ENCODE measurements around the gene ST7L. TPM values are rescaled to one million over a fixed set of nuclear protein-coding genes. Genes with fewer than 3 reads are reported as not detected.
"Not testable (repeated sequence)": the region's sequence is repeated elsewhere in the genome, so short reads cannot be mapped to it uniquely, and the experiment has no call there.

Gene ST7L
- 10 to 100 TPM; 13.9 to 14.2 TPM for total RNA-seq
- long read RNA-seq, full-length matches to known transcripts: 12 of 22 reads
- long read RNA-seq, partial matches to known transcripts: 0 of 22 reads
- long read RNA-seq, other reads (novel, unspliced or antisense): 10 of 22 reads

GRCh38 chr1:112618721-112619517 is at the start of gene ST7L:
ST7L (minus strand) TSS chr1:112619141; CDS start chr1:112619113, 28 bp downstream.
- intact Hi-C loops (cut with DNase I): loop anchor here (2.0 to 10.0 kb wide), 5 partner anchors 88 to 234 kb away; partner anchors contain the start of genes RHOC (in 2 of the 2), CTTNBP2NL (in 1 of the 2) and WNT2B (in 1 of the 2)
- peak; percentile 86 to 90 for ATAC-seq
- peak; percentile 83 for DNase-seq

- DNase-seq (no peak), ATAC-seq (no peak)
- intact Hi-C loops (cut with DNase I): no loop called here
These were observed 48.0 kb upstream of the ST7L start for GRCh38 chr1:112666946-112667345.

DNA sequence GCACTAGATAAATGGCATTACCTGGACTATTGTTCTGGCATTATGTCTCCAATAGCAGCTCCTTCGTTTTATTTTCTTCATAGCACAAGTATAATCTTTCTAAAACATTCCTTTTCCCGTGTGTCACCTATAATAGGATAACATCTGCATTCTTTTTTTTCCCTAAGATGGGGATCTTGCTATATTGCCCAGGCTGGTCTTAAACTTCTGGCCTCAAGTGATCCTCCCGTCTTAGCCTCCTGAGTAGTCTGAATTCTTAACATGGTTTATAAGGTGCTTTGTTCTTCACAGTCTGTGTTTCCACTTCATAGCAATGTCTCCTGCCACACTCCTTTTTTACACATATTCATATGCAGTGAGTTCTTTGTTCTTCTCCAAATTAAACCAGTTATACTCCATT is 46.9 kb upstream of the ST7L start:
- no peak for DNase-seq
- no peak for ATAC-seq
- intact Hi-C loops (cut with DNase I): no loop called here

GRCh38 chr1:112651205-112651604 is 32.3 kb upstream of the ST7L start:
- ATAC-seq: no peak
- intact Hi-C loops (cut with DNase I): loop anchor here in 1 of 2 donors (10.0 kb wide), 1 partner anchor 46 kb away; no protein-coding TSS in a partner anchor
- no peak for DNase-seq

DNA sequence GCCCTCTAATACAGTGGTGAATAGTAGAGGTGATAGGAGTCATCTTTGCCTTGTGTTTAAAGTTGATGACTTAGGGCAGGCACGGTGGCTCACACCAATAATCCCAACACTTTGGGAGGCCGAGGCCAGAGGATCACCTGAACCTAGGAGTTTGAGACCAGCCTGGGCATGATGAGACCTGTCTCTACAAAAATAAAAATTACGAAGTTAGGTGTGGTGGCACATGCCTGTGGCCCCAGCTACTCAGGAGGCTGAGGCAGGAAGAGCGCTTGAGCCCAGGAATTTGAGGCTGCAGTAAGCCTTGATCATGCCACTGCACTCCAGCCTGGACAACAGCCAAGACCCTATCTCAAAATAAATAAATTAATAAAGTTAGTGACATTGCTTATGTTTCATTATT is 27.3 kb upstream of the ST7L start:
- intact Hi-C loops (cut with DNase I): no loop called here
- no peak for ATAC-seq
- no peak for DNase-seq

GRCh38 chr1:112643080-112643479 is 24.1 kb upstream of the ST7L start:
- DNase-seq (no peak), ATAC-seq (no peak)
- intact Hi-C loops (cut with DNase I): no loop called here

DNA sequence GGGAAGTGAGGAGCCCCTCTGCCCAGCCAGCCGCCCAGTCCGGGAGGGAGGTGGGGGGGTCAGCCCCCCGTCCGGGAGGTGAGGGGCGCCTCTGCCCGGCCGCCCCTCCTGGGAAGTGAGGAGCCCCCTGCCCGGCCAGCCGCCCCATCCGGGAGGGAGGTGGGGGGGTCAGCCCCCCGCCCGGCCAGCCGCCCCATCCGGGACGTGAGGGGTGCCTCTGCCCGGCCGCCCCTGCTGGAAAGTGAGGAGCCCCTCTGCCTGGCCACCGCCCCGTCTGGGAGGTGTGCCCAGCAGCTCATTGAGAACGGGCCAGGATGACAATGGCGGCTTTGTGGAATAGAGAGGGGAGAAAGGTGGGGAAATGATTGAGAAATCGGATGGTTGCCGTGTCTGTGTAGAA is 21.5 kb upstream of the ST7L start:
- ATAC-seq; intact Hi-C loops (cut with DNase I); DNase-seq: not testable (repeated sequence)

GRCh38 chr1:112638110-112638428 is 19.1 kb upstream of the ST7L start:
- DNase-seq (no peak), ATAC-seq (no peak)
- intact Hi-C loops (cut with DNase I): no loop called here

DNA sequence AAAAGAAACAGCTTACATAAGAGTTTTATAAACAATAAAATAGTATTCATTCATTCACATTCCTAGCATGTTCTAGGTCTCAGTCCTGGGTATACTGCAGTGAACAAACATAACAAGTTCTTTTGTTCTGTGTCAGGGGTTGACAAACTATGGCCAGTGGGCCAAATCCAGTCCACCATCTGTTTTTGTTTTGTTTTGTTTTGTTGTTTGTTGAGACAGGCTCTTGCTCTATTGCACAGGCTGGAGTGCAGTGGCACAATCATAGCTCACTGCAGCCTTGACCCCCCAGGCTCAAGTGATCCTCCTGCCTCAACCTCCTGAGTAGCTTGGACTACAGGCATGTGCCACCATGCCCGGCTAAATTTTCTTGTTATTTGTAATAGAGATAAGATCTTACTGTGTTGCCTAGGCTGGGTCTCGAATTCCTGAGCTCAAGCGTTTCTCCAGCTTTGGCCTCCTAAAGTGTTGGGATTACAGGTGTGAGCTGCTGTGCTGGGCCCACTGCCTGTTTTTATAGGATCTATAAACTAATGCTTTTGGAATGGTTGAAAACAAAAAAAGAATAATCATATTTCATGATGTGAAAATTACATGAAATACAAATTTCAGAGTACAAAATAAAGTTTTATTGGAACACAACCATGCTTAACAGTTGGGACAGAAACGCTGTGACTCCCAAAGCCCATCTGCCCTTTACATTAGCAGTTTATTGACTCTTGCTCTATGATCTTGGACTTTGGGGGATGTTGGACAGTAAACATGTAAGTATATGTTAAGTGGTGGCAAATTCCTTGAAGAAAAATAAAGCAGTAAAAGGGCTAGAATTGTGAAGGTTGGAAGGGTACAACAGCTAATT is 18.5 kb upstream of the ST7L start:
- DNase-seq (no peak), ATAC-seq (no peak)
- intact Hi-C loops (cut with DNase I): no loop called here

DNA sequence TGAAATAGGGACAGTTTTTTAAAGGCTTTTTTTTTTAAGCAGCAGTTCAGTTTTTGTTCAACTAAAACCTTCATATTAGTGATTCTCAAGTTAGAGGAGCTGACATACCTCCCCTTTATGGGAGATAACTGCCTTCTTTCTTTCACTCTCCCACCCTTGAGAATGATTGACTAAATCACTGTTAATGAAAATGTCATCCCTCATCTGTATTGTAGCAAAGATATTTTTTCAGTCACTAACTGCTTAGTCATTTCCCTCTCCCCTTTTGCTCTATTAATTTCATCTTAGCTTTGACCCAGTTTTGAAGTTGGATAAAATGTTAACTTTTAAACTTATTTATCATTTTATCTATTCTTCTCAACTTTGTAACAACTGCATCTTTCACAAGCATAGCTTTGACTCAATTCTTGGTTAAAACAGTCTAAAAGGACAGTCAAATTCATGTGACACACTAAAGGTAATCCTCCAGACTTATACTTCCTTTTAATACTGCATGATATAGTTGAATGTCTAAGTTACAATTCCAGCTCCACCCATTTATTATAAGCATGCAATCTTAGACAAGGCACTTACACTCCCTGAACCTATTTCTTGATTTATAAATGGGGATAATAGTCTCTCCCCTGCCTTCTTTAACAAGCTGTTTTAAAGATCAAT is 17.8 kb upstream of the ST7L start:
- DNase-seq (no peak), ATAC-seq (no peak)
- intact Hi-C loops (cut with DNase I): no loop called here

- DNase-seq: no peak
- ATAC-seq: no peak
- intact Hi-C loops (cut with DNase I): no loop called here
These were observed 17.1 kb upstream of the ST7L start for GRCh38 chr1:112636056-112636455.

DNA sequence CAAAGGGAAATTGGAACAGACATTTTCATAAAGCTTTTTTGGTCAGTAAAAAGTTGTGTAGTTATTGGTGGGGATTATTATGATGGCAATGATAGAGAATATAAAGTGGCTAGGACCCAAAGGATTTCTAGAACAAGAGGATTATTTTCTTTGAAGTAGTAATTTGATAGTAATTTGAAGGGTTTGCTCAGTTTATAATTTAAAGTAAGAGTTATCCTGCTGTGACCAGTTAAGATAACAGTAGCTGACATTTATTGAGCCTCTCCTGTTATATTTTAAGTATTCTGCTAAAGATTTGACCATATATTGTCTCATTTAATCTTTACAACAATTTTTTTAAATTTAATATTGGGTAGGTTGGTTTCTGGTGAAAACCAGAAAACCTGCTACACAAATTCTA is 15.4 kb upstream of the ST7L start:
- intact Hi-C loops (cut with DNase I): no loop called here
- DNase-seq: no peak
- no peak for ATAC-seq

GRCh38 chr1:112633628-112634027 is 14.7 kb upstream of the ST7L start:
- ATAC-seq (no peak), DNase-seq (no peak)
- intact Hi-C loops (cut with DNase I): no loop called here

DNA sequence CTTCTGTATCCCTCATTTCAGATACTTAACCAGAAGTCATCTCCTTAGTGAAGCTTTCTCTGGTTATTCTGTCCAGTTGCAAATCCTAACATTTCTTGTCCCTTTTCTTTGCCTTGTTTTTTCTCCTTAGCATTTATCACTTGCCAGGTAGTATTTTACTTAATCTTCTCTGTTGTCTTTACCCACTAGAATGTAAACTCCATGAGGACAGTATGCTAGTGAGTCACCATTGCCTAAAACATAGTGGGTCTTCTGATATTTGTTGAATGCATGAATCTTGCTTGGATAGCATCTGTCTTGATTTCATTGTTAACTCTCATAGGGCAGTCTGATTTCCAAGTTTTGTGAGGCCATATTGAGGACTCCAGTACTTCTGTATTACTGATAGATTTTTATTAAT is 10.3 kb upstream of the ST7L start:
- no peak for DNase-seq
- ATAC-seq: no peak
- intact Hi-C loops (cut with DNase I): no loop called here

- ATAC-seq: no peak
- intact Hi-C loops (cut with DNase I): no loop called here
These were observed 9.6 kb upstream of the ST7L start for GRCh38 chr1:112628516-112628915.

DNA sequence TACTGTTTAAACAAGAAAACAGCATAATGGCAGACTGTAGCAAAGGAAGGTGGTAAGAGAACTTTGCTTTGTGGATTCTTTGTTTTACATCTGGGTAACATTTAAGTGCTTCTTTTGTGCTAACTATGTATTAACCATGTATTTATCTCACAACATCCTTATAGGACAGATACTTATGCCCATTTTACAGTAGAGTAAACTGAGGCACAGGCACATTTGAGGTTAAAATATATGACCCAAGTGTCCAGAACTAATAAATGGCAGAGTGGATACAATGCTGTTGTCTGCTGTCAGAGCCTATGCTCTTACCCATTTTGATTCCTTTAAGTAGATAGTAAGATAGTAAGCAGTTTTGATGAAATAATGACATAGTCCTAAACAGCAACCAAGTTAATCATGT is 7.9 kb upstream of the ST7L start:
- DNase-seq: no peak
- ATAC-seq: no peak
- intact Hi-C loops (cut with DNase I): no loop called here

More at GRCh38 chr1:112628516-112628915, 9.6 kb upstream of the ST7L start:
- DNase-seq: no peak

- intact Hi-C loops (cut with DNase I): no loop called here
- DNase-seq (no peak), ATAC-seq (no peak)
These were observed 7.3 kb upstream of the ST7L start for GRCh38 chr1:112626193-112626592.

DNA sequence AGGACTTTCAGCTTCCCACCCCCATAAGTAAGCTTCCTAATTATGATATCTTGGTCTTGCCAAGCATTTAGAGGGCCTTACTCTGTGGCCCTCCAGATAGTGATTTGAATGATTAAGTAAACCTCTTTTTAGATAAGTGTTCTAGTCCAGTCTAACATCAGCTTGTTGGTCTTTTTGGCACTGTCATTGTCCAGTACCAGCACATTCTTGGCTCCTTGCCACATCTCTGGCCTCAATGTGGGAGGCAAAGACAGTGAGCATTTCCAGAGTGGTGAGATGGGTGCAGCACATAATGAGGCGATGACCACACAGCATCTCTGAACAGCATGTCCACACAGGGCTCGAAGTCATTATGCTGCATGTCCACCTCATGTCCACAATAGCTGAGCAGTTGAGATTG is 6.8 kb upstream of the ST7L start:
- peak; percentile 54 for DNase-seq
- peak; percentile 52 to 75 for ATAC-seq
- intact Hi-C loops (cut with DNase I): no loop called here

- ATAC-seq; DNase-seq; intact Hi-C loops (cut with DNase I): not testable (repeated sequence)
These were observed 5.6 kb upstream of the ST7L start for GRCh38 chr1:112624493-112624892.

DNA sequence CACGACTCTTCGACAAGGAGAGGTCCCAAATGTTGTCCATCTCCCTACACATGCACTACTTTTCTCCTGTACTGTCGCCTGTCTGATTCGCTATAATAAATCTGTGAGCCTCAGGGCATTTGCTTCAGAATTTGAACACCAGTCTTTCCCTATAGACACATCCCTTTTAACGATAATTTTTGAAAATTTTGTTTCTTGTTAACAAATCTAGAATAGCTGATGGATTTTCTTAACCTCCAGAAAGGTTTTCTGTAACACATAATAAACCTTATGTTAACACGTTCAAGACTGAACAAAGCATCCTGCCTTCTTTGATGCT is 1.4 kb upstream of the ST7L start:
- DNase-seq (no peak), ATAC-seq (no peak)
- intact Hi-C loops (cut with DNase I): no loop called here
